DMS53 treated with DMSO at 0.1 percent for 48 hours (cell line): ENCODE measurements around the gene SPATA46.

Experiments used
- DNase-seq: peaks from one replicate; lab custom pipeline; 2025; ENCODE audit not compliant: unreplicated experiment; lab: John Stamatoyannopoulos, UW

Gene SPATA46

DNA sequence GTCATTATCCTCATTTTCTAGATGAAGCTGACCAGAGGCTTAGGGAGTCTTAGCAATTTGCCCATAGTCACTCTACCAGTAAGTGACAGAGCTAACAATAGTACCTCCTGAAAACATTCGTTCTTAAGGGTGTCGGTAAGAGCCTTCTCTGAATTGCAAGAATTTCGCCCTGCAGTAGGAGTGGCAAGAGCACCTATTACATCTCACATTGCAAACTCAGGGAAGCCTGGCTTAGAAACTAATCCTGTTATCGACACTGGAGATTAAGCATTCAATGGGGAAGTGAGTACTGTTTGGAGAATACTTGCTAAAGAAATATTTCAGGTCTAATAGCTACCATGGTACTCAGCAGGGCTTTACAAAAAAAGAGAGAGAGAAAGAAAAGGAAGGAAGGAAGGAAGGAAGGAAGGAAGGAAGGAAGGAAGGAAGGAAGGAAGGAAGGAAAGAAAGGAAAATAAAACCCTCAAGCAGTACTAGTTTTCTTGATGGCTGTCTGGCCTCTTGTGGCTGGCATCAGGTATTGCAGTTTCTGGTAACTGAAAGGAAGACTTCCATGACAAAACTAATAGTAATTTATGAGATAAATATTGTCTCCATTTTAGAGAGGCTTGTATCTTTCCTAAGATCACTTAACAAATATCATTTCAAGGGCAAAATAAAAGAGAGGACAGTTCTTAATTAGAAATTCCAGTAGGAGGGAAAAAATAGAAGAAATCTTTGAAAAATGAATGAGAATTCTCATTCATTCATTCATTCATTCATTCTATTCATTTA is 15.3 kb upstream of the SPATA46 start:
- DNase-seq, result peak; percentile 21

DNA sequence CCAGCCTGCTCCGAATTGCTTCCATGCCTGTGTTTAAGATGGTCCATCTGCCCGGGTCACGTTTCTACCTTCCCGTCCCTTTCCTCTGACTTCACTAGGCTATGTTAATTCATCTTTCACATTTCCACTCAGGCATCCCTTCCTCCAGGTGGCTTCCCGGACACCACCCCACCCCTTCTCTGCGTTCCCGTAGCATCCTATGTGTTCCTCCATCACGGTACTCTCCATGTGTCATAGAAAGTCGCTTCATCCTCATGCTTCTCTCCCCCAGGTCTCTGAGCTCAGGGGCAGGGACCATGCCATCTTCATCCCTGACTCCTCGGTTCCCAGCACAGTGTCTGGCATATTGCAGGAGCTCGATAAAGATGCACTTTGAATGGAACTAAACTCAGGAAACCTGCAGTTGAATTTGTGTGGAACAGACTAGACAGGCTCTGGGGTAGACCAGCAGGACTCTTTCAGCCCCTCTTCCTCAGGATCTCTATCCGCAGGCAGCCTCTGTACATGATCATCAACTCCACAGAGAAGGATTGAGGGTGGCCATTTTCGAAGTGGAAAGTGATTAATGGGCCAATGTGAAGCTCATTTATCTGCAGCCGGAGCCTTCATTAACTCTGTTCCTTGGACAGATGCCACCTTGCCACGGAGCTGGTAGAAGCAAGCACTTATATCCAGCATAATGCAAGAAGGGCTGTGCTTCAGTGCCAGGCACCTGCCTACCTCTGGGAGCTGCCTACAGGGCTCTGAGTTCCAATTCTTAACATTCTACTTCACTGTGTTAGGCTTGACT is 13.9 kb upstream of the SPATA46 start:
- no peak for DNase-seq

DNA sequence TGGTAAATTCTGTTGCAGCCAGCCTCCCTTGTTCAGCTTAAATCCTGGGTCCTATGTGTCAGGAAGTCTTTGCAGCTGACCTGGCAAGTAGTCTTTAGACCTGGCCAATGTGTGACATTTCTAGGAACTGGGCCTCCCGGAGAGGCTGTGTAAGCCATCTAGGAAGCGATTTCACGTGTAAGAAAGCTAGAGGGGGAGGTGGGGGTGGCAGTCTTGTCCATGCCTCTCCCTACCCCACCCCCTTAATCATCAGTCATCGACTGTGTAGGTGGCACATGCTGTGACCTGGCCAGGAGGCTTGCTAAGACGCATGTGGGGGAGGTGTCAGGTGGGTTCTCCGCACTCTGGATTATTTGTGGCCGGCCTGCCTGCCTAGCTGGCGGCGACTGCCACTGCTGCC is 13.3 kb upstream of the SPATA46 start:
- peak; percentile 1 for DNase-seq

DNA sequence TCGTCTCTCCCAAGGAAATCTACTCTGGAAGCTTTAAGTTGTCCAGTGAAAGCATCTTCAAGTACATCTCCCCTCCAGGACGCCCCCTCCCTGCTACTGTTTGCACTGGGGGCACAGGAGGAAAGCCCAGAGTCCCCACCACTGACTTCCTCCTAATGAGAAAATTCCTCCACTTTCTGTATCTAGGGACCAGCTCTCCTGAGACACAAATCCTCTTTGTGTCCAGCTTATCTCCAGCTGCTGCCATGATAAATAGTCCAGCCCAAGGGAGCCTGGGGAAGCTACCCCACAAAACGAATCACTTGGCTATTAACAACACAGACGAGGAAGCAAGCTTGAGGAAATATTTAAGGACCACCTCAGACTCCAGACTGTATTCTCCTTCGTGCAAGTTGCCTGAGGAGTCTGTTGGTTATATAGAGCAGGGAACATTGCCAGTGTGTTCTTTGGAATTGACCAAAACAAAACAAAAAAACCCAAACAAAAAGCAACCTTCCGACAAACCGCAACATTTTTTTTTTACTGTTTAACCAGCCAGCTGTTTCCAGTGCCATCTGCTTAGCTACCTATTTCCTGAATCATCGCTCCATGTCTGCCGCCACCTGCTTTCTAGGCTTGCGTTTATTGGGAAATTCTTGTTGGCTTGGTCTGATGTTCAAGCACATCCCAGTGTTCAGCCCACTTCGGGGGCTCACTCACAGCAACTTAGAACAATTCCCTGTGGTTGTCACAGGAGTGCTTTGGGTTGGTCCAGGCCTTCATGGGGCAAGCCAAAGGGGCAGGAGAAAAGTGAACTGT is 12.6 kb upstream of the SPATA46 start:
- peak; percentile 37 for DNase-seq

DNA sequence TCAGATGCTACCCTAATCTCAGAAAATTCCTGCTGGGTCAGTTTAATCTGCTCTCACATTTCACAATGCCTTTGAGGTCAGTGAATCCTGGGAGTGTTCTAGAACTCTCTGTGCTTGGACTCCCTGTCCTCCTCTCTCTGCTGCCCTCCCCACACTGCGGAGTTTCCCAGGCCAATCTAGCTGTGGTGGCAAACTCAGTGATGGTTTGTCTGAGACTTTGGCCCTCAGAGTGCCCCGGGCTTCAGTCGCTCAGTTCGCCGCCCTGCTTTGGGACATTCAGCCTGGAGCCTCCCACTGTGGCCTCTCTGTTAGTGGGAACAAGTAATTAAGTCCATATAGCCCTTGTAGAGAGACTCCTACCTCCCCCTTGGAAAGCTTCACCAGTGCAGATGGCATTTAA is 12.0 kb upstream of the SPATA46 start:
- DNase-seq, result no peak

DNA sequence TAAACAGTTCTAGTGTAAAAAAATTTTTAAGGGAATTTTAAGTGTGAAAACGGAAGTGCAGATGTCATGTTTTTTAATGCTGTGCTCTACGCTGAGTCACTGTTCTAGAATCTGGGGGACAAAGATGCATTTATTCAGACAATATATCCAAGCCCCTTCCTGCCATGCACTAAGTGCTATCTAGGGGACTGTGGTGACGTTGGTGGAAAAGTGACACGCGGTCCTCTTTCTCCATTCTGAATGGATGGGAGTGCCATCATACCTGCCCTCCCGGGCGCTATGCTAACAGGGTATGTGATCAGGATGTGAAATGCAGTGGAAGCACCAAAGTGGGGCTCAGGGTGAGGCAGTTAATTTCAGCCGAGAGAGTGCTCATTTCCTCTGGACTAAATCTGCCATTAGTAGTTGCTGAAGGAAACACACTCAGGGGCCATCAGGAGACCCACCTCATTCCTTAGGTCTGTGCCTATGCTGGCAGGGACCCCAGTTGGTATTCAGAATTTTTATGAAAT is 11.5 kb upstream of the SPATA46 start:
- DNase-seq, result no peak

DNA sequence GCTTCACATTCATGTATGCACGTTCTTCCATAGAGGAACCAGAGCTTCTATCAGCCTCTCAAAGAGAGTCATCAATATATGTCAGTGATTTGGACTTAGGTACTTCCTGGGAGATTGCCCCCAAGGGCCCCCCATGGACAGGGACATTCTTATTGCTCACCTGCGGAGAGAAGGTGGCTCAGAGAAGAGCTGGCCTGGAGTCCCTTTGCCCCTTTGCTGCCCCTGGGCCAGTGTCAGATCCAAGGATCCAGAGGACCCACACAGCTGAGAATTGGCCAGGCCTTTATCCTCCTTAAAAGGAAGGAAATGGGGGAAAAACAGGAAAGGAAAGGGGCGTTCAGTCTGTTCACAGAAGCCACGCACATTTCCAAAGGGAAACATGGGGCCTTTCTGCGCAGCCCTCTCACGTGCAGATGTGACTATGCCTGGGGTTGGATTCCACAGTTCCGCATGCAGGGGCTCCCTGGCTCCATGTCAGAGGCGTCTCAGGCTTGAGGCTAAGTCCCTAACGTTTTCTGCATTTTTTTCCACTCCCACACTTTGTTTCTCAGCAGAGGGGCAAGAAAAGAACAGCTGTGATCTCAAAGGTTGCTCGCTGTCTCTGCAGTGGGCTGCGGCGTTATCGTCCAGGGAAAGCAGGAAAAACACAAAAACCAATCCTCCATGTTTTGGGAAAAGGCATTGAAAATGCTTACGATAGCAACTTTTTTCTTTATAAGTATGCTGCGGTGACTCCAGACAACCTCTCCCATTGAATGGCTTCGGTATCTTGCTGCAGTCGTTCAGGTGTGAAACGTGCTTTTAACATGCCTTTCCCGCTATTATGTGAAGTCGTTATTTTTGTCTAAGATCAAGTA is 10.8 kb upstream of the SPATA46 start:
- DNase-seq, result no peak

DNA sequence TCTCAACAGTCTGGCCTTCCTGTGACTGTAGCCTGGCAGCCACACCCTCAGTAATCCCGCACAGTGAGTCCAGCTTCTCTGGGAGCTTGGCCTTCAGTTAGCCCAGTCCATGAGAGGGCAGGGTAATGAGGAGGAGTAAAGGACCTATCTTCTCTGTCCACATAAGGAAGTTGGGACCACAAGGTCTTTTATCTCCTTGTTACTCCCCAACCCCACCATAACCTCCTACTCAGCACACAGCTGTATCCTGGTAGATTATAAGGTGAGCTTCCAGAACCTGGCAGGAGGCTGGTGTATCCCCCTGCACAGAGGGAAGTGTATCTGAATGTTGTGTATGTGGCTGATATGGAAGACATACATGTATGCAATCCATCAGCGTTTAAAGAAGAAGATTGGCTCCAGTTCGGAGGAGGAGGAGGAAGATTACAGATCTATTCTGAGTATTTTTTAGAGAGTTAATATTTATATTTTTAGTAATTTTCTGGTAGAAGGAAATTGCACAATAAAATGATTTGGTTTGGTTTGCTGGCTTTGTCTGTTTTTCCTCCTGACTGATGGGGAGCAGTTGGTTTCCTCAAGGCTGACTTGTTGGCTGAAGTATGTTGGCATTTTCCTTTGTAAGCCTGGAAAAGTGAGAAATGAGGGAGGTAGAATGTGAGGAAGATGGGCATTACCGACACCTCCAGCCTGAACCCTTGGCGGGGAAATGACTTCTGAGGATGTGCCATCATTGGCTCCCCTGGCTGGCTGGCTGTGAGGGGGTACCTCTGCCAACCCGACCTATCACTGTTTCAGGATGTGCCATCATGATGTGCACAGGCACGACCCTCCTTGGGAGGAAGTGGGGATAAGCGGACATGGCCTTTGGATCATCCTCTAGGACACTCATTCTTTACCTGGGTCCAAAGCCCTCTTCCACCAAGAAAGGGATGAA is 9.9 kb upstream of the SPATA46 start:
- no peak for DNase-seq

DNA sequence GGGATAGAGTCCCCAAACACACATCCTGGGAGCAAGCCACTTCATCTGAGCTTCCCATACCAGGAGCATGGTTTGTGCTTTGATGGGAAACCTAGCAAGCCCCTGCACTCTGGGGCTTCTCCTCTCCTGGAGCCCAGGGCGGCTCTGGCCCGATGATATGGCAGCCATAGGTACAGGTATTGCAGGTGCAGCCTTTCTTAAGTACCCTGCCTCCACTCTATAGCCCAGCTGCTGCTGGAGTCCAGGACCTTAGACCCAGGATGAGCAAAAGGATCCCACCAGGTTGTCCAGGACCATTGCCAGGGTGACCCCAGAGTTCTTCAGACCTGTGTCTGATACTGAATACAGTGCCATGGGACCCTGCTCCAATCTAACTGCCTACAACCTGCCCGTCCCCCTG is 9.0 kb upstream of the SPATA46 start:
- DNase-seq, result no peak

DNA sequence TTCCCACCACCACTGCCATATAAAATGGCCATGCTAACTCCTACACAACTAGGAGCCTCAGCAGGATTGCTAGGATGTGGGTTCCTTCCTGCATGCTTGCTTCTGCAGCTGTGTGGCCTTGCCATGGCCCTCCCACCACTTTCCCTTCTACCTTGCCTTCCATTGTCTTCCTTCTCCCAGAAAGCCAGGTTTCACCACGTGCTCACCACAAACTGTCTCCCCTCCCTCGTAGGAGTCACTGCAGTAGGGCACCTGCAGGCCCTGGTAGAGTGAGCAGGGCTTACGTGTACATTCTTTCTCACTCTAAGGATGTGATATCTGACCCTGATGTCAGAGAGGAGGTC is 8.6 kb upstream of the SPATA46 start:
- no peak for DNase-seq

DNA sequence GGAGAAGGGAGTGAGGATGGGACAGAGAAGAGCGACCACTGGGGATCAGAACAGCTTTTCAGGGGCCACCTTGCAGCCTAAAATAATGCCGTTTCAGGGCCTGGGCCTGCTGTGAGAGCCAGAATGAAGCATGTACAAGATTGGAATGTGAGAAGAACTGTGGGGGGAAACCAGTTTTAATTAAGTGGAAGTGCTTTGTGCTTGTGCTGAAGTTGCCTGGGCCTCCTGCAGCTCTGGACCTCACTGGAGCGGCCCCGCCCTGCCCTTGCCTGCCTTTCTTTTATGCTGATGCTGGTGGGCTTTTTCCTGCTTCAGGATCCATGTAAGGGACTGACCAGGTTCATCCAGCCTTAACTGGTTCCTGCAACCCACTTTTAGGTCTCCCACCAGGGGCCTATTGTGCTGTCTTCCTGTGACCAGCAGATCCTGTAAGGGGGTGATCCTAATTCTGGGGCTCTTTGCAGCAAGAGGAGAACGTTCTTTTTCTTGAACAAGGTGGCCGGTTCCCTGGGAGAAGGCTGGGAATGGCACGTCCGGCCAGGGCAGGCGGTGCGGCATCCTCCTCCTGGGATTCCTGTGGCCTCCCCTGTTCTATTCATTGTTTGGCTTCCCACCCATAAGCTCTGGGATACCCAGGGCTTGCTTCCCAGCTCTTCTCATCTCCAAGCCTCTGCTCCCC is 8.1 kb upstream of the SPATA46 start:
- DNase-seq, result no peak

DNA sequence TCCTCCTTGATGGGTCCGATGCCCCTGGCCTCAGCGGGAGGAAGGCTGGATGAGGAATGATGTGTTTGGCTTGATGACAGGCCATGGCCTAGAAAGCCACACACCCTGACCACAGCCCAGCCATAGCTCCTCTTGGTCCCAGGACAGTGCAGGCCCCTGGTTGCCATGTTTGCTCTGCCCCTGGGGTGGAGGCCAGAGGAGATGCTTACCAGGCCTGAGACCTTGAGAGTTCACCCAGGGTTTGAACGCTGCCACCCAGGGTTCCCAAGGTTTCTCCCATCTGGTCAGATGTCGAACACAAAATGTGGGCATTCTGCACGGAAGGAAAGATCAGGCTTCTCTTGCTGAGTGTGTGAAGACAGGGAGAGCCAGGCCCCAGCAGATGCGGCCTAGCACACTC is 7.5 kb upstream of the SPATA46 start:
- no peak for DNase-seq

DNA sequence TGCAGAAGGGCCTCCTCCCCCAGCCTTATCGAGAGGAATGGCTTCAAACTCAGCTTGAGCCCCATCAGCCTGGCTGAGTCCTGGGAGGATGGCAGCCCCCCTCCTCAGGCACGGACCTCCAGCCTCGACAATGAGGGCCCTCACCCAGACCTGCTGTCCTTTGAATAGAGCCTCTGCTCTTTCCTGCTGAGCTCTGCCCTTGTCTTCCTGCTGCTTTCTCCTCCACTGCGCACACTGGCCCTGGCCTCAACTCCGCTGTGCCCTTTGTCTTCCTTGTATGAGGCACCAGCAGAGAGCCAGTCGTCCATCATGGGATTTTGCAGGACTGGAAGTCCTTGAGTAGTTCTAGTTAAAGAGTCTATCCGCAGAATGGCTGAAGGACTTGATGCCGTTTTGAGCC is 6.9 kb upstream of the SPATA46 start:
- DNase-seq, result no peak

DNA sequence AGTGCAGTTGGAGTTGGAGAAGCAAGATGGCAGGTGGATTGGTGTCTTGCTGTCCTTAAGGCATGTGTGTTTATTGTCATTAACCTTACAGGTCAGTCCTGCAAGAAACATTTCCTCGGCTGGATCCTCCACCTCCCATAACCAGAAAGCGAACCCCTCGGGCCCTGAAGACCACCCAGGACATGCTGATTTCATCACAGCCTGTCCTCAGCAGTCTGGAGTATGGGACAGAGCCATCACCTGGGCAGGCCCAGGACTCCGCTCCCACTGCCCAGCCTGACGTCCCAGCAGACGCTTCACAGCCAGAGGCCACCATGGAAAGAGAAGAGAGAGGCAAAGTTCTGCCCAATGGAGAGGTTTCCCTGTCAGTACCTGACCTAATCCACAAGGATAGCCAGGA is 6.4 kb upstream of the SPATA46 start:
- DNase-seq, result no peak

DNA sequence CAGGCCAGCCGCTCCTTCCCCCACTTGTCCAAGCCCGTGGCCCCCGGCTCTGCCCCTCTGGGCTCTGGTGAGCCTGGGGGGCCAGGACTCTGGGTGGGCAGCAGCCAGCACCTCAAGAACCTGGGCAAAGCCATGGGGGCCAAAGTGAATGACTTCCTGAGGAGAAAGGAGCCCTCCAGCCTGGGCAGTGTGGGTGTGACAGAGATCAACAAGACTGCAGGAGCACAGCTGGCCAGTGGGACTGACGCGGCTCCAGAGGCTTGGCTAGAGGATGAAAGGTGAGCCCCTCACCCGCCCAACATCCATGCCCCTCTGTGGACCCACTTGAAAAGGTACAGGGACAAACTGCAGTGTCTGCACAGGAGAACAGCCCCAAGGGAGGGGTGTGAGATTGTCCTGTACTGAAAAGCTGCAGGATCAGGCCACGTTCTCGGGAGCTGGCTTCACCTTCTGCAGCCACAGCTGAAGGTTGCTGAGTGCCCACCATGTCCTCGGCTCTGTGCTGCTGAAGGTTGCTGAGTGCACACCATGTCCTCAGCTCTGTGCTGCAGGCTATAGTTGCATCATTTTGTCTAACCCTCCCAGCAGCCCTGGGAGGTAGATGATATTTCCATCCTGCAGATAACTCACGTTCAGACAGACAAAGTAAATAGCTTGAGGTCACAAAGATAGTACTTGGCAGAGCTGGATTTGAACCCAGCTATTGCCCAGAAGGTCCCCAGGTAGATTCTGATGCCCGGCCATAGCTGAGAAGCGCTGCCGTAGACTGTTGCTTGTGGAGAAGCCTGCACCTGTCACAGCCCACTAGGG is 5.5 kb upstream of the SPATA46 start:
- DNase-seq, result no peak

DNA sequence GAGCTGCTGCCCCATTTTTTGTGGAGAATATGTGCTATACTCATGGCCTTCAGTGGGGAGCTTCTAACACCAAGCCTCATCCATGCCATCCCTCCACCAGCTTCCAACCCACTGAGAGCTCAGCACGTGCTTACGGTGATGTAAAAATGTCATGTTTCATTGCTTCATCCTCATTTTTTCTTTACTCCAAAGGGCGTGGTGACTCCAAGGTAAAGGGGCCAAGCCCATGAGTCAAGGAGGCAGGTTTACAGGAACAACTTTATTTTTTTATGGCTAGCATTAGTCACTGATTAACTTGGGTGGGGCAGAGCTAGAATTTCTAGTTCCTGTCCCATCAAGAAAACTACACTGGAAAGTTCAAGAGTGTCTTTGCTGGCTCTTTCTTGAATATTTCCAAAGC is 4.7 kb upstream of the SPATA46 start, which contains the start of gene C1orf226:
Gene C1orf226, plus strand, starts transcription at position 346 of the 400 bp plus-strand sequence. CDS start 174 bp downstream, outside the sequence.
- DNase-seq, result peak; percentile 6

DNA sequence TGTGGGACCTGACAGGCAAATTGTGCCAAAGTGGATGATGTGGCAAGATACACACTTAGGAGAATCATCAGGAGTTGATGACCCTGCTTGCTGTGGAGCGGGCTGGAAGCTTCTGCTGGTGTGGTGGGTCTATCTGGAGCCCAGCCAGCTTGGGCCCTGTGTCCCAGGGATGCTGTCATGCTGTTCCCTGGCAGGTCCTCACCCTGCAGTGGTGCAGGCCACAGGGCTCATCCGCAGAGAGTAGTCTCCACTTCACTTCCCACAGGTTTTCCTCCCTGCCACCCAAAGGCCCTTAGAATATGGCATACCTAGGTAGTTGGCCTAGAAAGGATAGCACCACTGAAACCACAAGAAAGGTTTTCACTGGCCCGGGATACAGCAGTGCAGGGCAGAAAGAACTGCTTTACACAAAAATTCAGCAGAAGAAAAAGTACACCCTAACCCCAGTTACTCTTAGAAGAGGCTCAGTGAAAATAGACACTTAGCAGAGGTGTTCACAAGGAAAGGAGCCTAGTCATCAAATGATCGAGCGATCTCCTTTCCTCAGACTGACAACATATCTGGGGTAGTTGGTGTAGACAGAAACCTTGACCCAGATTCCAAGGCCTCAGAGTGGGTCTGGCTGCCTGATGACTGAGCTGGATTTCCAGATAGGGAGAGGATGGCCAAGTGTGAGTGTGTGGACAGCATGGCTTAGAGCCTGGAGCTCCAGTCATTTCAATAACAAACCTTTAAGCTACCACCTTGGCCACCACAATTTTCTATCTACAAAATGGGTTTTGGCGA is 3.6 kb upstream of the SPATA46 start:
- DNase-seq, result no peak
